Stimulated activated CD4-positive, alpha-beta T cell treated with anti-CD3 and anti-CD28 coated beads, Interleukin-1b, Interleukin-23, amount 100 ng/mL, for 4 hours (primary cell): ENCODE results near the gene PTDSS2.
"Not testable (repeated sequence)": the region's sequence is repeated elsewhere in the genome, so short reads cannot be mapped to it uniquely, and the experiment has no call there.

ENCODE experiments used
- DNase-seq, 2 donors: peaks; one replicate each; pipeline ENCODE4 v3.0.0-alpha.2; 2020; ENCODE audit warnings: low read depth in 2 of 2

PTDSS2 gene

DNA sequence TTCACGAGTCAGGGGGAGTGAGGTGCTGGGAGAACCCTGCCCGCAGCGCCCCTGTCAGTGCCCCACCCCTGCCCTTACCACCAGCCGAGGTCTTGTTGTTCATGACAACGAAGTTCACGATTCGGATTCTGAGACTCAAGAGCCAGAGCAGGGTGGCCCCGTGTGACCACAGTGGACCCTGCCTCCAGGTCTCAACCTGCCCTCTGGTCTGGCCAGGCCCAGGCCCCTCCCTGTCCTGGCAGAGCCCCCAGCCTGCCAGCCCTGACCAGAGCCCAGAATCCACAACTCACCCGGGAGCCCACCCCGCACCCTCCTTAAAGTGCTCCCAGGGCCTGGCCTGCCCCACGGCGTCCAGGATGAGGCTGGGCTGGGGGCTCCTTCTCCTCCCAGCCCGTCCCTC, 18.2 kb upstream of the PTDSS2 start:
- DNase-seq = no peak

DNA sequence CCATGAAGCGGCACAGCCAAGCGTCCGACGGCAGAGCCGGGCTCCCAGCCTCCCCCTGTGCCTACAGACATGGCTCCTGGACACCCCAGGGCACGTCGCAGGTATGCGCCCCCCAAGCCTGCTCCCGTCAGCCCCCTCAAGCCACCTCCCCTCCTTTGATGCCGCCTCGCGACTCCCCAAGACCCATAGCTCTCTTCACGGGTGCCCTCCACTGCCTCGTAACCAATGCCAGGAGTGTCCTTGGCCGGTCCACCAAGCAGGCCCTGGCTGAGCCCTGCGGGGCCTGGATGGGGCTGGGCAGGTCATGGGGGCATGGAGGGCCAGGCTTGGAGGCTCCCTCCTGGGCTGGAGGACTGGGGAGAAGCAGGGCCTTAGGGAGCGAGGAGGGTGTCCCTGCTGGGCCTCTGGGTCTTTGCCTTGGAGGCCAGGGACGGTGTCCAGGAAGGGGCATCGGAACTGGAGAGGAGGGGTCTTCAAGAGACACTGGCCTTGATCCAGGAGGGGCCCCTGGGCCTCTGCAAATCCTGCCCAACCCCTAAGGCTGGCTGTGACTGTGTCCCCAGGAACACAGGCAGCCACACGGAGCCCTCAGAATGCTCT, 17.5 kb upstream of the PTDSS2 start:
- no peak for DNase-seq

DNA sequence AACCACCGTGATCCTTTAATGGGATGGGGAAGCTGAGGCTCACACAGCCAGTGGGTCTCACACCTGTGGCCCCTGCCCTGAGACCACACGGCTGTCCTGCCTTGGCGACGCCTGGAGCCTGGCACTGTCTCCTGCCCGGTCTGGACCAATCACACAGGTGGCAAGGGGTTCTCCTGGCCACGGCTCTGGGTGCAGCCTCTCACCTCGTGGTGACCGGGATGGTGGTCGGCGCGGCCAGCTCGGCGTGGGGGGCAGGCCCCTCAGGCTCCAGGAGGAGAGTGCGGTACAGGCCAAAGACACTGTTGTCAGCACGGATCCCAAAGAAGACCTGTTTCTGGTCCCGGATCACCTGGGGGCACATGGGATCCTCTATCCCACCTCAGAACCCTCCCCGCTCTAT, 17.0 kb upstream of the PTDSS2 start:
- no peak for DNase-seq

DNA sequence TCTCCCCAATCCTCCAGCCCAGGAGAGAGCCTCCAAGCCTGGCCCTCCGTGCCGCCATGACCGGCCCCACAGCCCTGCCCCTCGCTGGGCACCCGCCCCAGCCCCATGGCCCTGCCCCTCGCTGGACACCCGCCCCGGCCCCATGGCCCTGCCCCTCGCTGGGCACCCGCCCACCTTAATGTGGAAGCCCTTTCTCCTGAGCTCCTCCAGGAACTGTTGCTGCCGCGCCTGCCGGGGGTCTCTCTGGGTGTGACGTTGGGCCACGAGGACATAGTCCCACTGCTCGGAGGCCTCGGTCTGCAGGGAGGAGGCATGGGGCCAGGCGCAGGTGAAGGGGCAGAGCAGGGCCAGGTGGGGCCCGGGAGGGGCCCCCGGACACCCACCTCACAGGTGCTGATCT, 16.4 kb upstream of the PTDSS2 start:
- no peak for DNase-seq

DNA sequence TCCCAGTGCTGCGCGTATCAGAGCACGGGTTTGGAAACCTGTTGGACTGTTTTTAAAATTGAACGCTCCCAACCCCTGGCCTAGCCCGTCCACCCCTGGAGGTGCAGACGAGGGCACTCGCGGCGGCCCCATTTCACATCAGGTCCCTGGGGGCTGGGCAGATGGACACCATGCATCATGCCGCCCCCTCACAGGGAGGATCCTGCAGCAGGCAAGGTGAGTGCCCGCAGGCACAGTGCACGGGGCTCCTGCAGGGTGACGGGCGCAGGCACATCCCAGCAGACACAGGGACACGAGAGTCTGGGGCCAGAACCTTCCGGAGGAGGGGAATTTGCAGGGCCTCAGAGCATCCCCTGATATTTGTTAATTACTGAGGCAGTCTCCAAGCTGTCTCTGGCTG, 15.6 kb upstream of the PTDSS2 start:
- no peak for DNase-seq

DNA sequence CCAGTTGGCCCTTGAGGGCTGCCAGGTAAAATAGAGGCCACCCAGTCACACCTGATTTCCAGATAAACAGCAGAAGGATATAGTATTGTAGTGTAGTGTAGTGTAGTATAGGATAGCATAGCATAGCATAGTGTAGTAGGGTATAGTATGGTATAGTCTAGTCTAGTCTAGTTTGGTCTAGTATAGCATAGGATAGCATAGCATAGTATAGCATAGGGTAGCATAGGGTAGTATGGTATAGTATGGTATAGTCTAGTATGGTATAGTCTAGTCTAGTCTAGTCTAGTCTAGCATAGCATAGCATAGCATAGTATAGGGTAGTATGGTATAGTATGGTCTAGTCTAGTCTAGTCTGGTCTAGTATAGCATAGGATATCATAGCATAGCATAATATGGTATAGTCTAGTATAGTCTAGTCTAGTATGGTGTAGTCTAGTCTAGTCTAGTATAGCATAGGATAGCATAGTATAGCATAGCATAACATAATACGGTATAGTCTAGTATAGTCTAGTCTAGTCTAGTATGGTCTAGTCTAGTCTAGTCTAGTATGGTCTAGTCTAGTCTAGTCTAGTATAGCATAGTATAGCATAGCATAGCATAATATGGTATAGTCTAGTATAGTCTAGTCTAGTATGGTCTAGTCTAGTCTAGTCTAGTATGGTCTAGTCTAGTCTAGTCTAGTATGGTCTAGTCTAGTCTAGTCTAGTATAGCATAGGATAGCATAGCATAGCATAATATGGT, 14.9 kb upstream of the PTDSS2 start:
- not testable (repeated sequence) for DNase-seq

DNA sequence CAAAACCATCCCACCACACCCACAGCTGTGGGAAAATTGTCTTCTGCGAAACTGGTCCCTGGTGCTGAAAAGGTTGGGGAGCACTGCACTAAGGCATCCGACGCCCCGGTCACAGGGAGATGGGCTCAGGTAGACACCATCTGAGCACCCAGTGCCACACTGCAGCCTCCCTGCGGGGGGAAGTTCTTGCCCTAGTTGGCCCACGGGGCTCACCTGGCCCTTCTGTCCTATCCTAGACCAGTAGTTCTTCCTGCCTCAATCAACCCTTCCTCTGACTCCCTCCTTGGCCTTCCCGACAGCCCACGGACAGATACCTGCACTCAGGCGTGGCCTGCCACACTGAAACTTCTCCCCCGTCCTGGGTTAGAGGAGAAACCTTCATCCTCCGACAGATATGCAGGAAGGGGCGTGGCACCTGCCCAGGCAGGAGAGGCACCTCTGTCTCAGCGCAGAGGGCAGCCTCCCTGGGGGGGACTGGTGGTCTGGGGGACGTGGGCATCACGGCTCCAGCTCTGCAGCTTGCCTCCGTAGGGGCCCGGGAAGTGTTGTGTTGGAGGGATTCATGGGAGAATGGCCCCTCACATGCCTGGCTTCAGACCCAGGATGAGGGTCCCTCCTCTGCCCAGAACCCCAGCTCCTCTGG, 12.7 kb upstream of the PTDSS2 start:
- no peak for DNase-seq

DNA sequence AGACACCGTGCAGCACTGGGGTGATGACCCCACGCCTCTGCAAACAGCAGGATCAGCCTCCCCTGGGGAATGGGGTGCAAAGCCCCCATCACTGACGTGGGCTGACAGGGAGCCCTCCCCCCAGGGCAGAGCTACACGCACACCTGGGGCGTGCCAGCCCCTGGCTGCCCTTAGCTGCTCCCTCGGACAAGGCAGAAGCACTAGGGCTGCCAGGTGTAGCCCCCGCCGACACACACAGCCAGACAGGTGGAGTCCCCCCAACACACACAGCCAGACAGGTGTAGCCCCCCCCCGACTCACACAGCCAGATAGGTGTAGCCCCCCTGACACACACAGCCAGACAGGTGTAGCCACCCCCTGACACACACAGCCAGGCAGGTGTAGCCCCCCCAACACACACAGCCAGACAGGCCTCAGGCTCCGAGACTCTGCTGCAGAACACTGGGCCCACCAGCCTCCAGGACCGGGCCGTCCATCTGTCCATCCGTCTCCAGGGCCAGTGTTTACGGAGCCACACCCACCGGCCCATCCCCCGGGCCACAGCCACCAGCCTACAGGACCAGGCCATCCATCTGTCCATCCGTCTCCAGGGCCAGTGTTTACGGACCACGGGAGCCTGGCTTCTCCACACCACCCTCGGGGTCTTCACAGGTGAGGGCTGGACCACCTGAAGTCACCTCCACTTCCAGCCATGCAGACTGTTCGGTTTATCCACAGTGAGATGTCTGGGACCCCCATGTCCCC, 11.8 kb upstream of the PTDSS2 start:
- no peak for DNase-seq

DNA sequence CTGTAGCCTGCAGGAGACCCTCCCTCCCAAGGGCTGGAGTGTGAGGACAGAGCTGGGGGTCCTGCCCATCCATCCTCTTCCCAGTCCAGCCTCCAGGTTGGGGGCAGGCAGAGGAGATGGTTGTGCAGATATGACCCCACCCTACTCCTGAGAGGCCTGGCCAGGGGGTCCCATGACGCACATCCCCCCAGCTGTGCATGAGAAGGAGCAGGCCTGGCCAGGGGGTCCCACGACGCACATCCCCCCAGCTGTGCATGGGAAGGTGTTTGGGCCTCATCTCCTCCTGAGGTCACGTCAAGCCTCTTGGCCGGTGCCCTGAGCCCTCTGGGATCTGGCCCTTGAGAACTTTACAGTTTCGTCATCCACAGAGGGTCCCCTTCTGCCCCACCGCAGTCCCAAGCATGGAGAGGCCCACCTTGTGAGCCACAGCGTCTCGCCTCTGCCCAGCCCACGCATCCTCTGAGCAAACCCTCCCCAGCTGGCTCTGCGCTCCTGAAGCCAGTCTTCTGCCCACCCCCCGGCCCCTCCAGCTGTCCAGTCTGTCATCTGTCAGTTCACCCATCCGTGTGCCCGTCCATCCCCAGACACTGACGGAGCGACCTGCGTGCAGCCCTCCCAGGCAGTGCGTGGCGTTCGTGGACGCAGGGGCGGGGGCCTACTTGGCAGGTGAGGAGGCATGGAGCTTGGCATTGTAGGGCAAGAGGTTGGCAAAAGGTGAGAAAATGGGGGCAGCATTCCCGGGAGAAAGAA, 10.6 kb upstream of the PTDSS2 start:
- DNase-seq = no peak

DNA sequence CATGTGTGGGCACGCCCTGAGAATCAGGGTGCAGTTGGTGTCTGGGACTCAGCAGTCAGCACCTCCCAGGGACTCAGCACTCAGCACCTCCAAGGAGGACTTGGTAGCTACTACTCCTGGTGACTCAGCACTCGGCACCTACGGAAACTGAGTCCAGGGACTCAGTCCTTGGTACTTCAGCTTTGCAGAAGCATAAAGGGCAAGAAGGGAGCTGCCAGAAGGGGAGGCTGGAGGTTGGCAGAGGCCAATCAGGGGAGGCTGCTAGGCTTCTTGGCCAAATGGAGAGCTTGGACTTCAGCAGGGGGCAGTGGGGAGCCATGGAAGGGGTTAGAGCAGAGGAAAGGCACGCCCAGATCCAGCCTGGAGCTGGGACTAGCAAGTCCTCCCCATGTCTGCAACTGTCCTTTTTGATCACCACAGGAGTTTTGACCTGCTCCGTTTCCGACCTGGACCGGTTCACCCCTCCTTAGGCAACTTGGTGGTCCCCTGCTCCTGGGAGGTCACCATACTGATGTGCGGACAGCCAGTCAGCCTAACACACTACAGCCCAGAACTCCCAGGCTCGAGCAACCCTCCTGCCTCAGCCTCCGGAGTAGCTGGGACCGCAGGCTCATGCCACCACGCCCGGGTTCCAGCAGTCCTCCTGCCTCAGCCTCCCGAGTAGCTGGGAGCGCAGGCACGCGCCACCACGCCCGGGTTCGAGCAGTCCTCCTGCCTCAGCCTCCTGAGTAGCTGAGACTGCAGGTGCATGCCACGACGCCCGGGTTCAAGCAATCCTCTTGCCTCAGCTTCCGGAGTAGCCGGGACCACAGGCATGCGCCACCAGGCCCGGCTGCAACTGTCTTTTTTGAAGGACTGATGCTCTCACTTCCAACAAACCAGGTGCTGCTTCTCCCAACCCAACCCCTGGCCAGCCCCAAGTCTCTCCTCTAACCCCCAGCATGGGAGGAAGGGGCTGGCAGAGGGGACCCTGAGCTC, 9.7 kb upstream of the PTDSS2 start:
- DNase-seq = no peak

DNA sequence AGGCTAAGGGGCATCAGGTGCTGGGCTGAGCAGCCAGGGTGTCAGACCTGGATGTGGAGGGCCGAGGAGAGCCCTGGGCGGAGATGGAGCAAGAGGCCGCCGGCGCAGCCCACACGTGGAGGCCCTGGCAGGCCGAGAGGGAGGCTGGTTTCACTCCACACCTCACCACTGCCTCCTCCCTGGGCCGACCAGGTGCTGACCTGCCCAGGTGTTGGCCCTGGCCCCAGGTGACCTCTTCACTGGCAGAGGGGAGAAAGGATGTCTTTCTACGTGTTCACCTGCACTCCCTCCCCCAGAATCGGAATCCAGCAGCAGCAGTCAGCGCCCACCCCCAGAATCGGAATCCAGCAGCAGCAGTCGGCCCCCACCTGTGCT, 9.0 kb upstream of the PTDSS2 start:
- no peak for DNase-seq

DNA sequence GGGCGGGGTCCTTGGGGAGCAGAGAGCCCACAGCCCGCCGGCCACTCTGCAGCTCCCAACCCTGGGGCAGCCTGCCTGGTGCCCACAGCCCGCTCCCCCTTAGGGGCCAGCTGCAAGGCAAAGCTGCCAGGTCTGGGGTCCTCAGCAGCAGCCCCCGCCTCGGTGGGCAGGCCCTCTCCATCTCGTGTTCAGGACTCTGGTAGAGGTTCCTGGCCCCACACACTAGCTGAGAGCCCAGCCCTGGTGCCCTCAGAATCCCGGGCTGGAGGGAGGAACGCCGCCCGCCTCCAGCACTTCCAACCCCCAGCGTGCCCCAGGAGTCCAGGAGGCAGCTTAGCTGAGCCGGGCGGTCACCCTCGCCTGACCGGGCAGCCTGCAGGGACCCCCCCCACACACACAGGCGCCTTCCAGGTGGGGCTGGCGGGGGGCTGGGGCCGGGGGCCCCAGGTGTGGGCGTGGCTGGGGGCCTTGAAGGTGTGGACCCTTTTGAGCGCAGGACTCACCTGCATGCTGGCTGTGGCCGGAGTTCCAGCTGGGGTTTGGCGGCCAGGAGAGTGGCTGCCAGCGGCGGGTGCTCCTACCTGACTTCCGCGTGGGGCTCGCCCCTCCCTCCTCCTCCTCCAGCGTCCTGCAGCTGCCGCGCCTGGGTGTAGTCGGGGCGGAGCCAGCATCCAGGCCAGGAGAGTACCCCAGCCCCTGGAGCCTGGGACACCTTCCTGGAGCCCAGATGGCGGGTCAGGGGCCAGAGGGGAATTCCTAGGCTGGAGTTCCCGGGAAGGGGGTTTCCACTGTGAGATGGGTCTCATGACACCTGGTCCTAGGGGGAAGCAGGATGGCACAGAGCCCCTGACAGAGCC, 8.4 kb upstream of the PTDSS2 start, which contains the start of gene ANO9:
TSS of gene ANO9 (minus strand) at position 594 of the 857 bp plus-strand sequence. CDS start at position 509, 85 bp downstream.
- peak; percentile 44 to 55 for DNase-seq

DNA sequence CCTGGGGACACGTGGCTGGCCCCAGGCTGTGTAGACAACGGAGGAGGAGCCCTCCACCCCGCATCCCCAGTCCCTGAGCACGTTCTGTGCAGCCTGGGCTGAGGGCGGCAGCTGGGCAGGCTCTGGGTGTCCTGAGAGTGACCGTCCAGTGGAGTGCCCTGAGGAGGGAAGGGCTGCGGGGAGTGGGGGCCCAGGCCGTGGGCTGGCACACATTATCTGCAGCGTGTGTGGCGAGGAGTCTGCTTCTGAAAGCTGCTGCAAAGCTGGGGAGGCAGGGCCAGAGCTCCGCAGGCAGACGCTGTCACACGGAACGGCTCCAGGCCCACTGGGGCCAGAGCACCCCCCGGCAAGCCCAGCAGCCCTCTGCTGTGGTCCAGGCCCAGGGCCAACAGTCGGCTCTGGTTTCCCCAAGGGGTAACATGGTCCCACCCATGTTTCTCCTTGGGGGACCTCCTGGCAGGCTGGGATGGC, 7.4 kb upstream of the PTDSS2 start:
- DNase-seq = no peak

DNA sequence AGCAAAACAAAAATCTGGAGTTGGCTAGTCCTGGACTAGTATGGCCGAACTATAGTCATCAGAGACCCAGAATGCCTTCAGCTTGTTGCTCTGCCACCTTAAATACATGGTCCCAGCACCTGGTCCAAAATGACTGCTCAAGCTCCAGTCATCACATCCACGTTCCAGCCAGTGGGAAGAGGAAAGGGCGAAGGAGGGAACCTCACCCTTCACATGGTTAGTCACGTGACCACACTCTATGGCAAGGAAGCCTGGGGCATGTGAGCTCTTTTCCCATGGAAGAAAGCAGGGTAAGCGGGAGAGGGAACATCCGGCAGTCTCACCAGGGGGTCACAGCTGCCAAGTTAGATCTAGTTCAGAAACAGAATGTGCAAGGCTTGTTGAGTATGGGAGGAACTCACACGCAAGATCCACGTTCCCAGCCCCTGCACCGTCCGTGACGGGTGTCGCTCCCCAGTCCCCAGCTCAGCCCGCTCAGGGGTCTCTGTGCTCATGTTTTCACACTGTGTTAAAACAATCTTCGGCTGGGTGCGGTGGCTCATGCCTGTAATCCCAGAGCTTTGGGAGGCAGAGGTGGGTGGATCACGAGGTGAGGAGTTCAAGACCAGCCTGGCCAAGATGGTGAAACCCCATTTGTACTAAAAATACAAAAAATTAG, 6.4 kb upstream of the PTDSS2 start:
- DNase-seq = no peak

DNA sequence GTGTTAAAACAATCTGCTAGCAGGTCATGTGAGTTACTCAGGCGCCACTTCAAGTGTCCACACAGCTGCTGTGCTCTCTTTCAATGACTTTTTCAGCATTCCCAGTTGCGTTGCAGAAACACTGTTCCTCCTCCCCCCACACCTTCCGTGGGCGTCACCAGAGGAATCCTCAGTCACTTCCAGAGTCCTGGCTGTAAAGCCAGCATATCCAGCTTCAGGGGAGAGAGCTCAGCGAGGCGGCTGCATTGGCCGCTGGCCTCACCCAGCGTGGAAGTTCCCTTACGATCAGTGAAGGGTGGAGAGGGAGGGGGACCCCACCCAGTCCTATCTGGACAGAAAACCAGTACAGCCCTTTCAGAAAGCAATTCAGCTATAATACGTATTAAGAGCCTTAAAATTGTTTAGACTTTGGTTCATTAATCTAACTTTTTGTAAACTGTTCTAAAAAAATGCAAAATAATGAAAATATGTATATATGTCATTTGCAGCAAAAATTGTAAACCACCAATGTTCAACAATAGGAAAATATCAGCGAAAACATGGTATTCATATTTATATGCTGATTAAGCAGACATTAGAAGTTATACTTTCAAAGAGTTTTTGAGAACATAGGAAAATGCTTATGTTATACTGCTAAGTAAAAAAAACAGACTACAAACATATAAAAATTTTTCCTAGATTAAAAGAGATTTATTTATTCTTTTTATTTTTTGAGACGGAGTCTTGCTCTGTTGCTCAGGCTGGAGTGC, 5.5 kb upstream of the PTDSS2 start:
- no peak for DNase-seq

DNA sequence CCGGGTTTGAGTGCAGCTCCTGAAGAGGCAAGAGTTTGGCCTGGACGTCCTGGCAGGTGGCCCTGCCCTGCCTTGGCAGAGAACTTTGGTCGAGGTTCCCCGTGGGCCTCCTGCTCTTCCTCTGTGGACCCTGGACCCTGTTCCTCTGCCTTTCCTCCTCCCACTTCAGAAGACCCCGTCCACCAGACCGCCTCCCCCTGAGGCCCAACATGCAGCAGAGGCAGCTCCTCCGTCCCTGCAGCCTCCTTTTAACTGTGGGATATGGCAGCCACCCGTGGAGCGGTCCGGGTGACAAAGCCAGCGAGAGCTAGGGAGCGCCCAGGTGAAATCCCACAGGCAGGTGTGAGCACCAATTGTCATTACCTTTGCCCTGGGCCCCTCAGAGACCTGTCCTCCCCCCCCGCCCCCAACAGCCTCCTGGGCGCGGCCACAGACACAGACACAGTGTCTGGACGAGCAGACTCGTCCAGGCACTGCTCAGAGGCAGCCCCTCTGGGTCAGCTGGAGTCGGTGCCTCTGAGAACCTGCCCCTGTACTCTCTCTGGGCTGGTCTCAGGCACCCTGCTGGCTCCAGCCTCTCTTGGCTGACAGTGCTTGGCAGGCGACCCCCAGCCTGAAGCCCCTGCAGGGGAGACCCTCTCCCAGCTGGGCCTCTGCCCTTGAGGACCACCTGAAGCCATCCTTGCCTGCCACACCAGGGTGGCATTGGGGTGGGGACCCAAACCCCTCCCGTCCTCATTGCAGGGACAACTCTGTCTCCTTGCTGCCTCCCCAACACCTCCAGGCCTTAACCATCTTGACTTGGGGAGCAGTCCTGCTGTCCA, 4.1 kb upstream of the PTDSS2 start:
- DNase-seq = no peak

DNA sequence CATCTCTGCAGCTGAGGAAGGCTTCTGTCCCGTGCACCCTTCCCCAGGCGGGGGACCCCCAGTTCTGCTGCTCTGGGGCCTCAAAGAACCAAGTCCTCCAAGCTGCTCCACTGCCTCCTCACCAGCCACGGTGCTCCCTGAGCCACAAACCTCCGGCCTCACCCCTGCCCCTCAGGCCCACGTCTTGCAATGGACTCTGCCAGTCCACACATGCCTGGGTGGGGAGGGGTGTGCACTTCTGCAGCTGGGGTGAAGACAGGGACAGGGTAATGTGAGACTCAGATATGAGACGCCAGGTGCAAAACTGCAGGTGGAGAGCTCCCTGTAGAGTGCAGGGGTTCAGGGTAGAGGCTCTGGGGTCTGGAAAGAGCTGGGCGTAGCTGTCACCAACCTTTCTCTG, 3.2 kb upstream of the PTDSS2 start:
- no peak for DNase-seq
